Measurements from ENCODE around the gene SPACA6.
"Not testable (repeated sequence)": the region's sequence is repeated elsewhere in the genome, so short reads cannot be mapped to it uniquely, and the experiment has no call there.

The SPACA6 gene

GRCh38 chr19:51706885-51707284 lies 13.8 kb downstream of the SPACA6 start:
- no peak for DNase-seq

GRCh38 chr19:51708811-51709210 lies 15.7 kb downstream of the SPACA6 start:
- no peak for DNase-seq

GRCh38 chr19:51709575-51709974 lies 16.4 kb downstream of the SPACA6 start:
- no peak for DNase-seq

DNA sequence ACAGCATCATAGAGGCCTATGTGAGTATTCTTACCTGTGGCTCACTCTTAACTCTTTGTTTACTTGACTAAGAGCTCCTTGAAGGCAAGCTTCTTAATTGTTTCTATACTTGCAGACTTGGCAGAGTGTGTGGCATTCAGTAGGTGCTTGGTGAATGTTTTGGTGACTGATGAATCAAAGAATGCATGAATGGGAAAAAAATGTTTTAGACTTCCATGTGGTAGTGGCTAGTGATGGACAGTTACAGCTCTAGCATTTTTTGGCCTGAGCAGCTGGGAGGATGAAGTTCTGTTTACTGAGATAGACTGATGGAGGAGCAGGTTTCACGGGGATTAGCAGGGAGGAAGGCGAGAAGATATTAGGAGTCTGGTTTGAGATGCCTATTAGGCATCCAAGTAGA lies 17.0 kb downstream of the SPACA6 start:
- no peak for DNase-seq

DNA sequence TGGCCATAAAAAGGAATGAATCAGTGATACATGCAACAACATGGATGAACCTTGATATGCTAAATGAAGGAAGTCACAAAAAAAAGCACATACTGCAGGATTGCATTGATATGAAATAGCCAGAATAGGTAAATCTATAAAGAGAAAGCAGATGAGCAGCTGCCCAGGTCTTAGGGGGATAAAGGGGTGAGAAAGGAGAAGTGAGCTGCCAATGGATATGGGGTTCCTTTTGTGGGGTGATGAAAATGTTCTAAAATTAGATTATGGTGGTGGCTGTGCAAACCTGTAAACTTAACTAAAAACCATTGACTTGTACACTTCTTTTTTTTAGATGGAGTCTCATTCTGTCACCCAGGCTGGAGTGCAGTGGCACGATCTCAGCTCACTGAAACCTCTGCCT lies 18.6 kb downstream of the SPACA6 start:
- no peak for DNase-seq

DNA sequence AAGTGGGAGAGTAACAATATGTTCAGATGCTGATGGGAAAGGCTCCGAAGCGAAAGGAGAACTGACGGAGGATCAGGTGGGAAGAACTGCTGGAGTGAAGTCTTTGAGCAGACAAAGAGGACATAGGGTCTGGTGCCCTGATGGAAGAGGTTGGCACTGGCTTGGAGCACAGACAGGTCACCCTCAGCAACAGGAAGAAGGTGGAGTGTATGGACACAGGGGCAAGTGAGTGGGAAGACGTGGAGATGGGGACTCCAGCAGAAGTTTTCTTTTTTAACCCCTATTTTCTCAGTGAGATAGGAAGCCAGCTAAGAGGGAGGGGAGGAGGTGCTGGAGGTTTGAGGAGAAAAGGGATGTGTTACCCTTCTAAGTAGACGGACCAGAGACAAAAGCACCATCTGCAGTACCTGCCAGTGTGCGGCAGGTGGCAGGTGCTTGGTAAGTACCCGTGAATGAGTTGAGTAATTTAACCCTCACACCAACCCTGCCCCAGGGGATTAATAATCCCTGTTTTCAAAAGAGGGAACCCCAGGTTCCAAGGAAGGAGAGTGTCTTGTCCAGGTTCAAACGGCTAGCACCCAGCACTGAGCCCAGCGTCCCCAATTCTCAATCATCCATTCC lies 19.4 kb downstream of the SPACA6 start:
- DNase-seq, result no peak

DNA sequence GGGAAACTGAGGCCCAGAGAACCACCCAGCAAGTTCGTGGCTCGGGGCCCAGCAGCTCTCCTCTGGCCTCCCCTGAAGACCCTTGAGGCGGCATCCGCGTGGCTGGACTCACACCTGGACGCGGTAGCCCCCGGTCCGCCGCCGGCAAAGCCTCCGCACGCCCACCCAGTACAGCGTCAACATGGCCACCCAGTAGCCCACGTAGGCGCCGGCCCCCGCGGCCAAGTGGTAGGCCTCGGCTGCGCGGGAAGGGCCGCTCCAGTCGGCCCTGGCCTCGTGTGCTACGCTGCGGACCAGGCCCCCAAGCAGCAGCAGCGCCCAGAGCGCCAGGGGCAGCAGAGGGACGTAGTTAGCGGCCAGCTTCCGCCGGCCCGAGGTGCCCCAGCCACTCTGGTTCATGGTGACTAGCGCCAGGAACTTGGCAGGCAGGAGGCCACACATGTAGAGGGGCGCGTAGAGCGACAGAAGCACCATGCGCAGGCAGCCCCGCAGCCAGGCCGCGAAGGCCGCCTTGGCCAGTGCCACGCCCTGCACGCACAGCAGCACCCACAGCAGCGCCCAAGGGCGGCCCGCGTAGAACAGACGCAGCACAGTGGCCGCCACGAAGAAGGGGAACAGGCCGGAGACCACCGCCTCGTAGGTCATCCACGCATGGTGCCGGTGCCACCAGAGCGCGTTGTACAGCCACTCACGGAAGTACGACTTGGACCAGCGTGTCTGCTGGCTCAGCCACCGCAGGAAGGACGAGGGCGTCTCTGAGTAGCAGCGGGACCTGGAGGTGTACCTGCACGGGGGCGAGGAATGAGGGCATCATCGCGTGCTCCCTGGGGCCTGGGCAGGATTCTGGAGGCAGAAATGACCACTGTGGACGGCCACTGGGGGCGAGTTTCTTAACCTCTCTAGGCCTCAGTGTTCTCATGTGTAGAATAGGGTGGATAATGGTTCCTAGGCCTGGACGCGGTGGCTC lies 20.5 kb downstream of the SPACA6 start:
- DNase-seq, result no peak

GRCh38 chr19:51714848-51715247 lies 21.7 kb downstream of the SPACA6 start:
- DNase-seq, result peak in 1 of 3 donors; percentile 32

GRCh38 chr19:51715850-51716249 lies 22.7 kb downstream of the SPACA6 start:
- no peak for DNase-seq

GRCh38 chr19:51716925-51717324 lies 23.8 kb downstream of the SPACA6 start:
- DNase-seq, result no peak

DNA sequence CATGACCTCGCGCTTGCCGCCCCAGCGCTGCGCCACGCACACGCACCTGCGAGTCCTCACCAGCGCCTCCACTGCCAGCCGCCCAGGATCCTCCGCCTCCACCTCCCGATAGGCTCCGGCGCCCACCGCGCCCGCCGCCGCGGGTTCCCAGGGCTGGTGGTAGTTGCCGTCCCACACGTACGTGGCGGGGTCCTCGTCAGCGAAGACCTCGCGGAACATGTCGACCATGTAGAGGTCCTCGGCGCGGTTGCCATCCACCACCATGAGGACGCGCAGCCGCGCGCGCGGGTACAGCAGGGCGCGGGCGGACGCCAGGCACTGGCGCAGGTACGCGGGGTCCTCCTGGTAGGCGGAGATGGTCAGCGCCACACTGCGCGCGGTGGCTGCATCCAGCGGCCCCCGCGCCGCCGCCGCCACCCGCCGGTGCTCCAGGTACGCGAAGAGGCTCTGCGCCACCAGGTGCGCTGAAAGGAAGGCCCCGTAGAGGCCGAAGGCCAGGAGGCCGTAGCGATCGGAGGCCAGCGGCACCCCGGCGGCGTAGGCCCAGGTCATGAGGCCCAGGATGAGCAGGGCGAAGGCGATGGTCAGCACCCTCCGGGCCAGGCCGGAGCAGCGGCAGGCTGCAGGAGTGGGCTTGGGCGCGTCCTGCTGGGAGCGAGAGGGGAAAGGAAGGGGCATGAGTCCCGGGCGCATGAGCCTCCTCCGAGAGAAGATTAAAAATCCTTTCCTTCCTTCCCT lies 26.3 kb downstream of the SPACA6 start:
- DNase-seq, result no peak

DNA sequence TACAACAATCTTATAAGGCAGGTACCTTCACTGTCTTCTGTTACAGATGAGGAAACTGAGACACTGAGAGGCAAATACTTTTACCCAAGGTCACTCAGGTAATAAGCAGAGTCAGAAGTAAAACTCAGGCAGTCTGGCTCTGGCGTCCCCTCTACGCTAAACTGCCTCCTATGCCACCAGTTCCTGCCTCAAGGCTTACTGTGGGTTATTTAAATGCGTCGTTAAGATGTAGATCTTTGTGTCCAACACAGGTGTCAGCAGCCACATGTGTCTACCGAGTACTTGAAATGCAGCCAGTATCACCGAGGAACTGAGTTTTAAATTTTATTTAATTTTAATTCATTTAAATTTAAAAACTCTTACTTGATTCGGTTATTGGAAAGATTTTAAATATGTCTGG lies 28.8 kb downstream of the SPACA6 start:
- no peak for DNase-seq

DNA sequence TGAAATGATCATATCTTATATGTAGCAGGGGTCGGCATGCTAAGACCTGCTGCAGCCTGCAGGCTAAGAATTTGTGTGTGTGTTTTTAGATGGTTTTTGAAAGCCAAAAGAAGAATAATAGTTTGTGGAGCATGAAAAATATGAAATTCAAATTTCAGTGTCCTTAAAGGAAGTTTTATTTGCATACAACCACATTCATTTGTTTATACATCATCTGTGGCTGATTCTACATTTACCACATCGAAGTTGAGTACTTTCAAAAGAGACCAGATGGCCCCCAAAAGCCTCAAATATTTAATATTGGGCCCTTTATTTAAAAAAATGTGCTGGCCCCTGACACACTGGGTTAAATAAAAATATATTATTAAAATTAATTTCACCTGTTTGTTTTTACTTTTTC lies 29.4 kb downstream of the SPACA6 start:
- DNase-seq, result no peak

DNA sequence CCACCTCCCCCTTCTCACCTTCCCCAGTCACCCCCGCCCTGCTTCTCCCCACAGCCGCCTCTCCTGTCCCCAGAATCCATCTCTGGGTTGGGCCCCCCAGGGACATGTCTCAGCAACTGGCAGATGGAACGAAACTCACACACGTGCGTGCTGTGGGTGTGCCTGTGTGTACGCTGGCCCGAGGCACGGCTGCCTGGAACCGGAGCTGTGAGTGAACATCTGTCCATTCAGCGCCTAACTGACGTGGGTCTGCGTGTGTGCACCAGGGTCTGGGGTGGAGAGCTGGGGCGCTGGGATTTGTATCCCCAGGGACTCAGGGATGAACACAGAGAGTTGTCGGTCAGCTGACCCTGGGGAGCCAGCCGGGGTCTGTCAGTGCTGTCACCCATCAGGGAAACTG lies 31.4 kb downstream of the SPACA6 start:
- DNase-seq, result no peak

DNA sequence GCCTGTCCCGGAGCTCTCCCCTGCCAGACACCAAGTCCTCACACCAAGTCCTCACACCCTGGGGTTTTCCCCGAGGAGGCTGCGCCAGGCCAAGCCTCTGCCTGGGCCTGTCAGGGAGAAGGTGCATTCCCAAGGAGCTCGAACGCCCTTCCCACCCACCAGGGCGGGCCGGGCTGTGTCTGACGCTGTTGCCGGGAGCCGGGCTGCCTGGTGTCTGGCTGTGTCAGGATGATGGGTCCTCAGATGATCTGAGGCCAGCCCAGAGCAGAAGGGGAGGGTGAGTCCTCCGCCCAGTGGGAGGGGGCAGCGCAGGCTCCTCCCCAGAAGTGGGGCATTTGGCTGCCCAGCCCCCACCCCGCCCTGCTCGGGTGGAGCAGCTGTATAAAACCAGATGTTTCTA lies 32.9 kb downstream of the SPACA6 start:
- peak in 2 of 3 donors; percentile 69 to 73 for DNase-seq

DNA sequence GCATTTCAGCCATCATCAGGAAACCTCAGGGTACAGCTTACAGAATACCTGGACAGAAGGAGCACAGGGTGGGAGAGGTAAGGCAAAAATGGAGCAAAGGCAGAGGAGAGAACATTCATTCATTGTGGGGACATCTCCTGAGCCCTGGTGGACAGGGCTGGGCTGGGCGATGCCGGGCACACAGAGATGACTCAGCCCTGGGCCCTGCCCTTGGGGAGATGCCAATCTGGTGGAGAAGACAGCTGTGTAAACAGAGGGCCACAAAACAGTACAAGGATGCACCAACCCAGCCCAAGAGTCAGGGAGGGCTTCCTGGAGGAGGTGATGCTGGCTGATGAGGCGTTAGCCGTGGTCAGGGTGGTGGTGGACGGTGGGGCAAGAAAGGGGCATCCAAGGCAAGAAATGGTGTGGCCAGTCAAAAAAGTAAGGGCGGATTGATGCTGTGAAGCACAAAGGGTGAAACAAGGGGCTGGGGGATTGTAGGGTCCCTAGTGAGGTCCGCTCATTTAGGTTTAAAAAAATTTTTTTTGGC lies 34.3 kb downstream of the SPACA6 start:
- peak in 1 of 3 donors; percentile 36 for DNase-seq

DNA sequence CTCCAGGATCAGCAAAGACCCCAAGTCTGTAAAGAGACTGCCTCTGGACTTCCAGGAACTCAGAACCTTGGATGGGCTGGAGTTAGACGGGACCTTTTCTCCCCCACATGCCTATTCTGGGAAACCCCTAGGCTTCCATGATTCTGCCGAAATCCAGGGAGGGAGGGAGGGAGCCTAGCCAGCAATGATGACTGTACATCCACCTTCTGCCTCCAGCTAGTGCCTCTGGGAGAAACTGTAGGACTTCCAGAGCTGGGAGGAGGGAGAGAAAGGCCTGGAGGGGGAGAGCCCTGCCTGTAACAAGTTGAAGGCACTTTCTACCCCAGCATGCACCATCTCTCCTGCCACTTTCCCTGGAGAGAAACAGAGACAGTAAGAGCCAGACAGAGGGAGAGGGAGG lies 36.7 kb downstream of the SPACA6 start:
- DNase-seq, result no peak

DNA sequence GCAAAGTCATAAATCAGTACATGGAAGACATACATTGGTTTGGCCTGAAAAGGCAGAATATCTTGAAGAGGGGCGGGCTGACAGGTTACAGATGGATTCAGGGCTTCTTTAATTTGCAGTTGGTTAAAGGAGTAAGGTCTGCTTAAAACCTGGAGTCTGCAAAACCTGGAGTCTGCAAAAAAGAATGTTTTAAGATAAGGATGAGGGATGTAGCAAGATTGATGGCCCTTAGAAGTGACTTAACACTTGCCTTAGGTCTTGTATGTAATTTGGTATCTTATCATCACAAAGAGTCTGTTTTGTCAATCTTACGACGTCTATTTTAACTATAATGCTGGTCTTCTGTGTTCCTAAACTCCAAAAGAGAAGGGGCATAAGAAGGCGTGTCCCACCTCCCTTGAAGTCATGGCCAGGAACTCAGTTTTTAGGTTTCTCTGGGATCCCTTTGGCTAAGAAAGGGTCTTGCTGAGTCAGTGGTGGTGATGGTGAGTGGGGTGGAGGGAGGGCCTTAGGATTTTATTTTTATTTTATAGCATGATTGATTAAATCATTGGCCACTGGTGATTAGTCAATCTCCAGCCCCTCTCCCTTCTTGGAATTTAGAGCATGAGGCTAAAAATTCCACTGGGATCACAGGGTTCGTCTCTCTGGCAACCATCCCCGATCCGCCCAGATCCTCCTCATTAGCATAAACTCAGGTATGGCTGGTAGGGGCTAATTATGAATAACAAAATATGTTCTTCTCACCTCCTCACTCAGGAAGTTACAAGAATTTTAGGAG lies 40.8 kb downstream of the SPACA6 start:
- DNase-seq, result no peak

DNA sequence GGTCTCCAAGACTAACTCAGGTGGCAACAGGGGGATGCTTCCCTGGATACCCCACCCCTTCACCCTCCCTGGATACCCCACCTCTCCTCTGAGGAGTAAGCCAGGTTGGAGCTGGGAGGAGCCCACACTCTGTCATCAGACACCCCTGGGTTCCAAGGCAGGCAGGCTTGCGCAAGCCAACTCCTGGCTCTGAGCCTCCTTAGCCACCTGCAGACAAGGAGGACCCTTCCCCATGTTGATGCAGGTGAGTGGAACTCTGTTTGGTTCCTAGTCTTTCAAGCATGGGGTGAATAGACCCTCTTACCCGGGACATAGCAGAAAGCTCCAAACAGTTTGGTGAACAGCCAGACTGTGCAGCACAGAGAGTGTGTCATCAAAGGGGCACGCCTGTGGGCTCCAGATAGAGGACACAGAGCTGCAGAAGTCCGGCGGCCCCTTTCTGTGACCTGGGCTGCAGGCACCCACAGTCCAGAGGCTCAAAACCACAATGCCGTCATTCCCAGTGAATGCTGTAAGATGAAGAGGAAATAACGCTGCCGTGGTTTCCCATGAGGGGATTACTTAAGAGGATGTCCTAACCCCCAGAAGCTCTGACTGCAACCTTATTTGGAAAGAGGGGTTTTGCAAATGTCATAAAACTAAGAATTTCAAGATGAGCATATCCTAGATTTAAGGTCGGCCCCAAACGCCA lies 42.8 kb downstream of the SPACA6 start:
- peak; percentile 96 to 100 (median 99) for DNase-seq

GRCh38 chr19:51737389-51737788 lies 44.3 kb downstream of the SPACA6 start:
- no peak for DNase-seq

DNA sequence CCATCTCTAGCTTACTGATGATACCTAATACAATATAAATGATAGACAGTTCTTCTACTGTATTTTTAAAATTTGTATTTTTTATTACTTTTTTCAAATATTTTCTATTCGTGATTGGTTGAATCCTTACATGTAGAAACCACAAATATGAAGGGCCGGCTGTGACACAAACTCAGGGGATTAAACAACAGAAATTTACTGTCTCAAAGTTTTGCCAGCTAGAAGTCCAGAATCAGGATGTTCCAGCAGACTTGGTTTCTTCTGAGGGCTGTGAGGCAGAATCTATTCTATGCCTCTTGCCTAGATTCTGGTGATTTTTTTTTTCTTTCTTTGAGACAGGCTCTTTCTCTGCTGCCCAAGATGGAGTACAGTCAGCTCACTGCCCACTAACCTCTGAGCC lies 44.8 kb downstream of the SPACA6 start:
- no peak for DNase-seq

DNA sequence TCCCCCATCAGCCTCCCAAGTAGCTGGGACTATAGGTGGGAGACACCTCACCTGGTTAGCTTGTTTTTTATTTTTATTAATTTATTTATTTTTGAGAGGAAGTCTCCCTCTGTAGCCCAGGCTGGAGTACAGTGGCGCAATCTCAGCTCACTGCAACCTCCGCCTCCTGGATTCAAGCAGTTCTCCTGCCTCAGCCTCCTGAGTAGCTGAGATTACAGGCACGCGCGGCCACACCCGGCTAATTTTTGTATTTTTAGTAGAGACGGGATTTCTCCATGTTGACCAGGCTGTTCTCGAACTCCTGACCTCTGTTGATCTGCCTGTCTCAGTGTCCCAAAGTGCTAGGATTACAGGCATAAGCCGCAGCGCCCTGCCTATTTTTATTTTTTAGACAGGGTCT lies 45.4 kb downstream of the SPACA6 start:
- DNase-seq, result not testable (repeated sequence)

All from suppressor macrophage treated with lipopolysaccharide for 1 hour (primary cell).